Measurements from ENCODE around the gene ZBTB6. TPM values are rescaled to one million over a fixed set of nuclear protein-coding genes. Genes with fewer than 3 reads are reported as not detected.
A peak's percentile ranks its signal among the peaks of the same experiment; 100 is the strongest.

The ZBTB6 gene
- total and polyA plus RNA-seq, 9 of the 15 experiments (the other 6 are each of a cell fraction or from before 2014, with no cell fraction given), result 1.4 to 7.2 (median 5.3) TPM

- TF ChIP-seq AFF1 (IDR thresholded peaks at IDR 0.05; ENCODE audit: low read depth in 1 of 2, partially characterized antibody in 2 of 2) (peak; percentile 85 to 95), HOMEZ (CRISPR knock-in tag; IDR thresholded peaks at IDR 0.05) (peak; percentile 57; the same call in 1 of the 2 replicates), FOXK1 (CRISPR knock-in tag; IDR thresholded peaks at IDR 0.05; ENCODE audit: borderline replicate concordance) (no peak), CGGBP1 (CRISPR knock-in tag; IDR thresholded peaks at IDR 0.05) (0 out of 2 replicates have a peak, but pooled peaks have one; percentile 64), DACH1 (IDR thresholded peaks at IDR 0.05; ENCODE audit: partially characterized antibody) (no peak), RERE (CRISPR knock-in tag; IDR thresholded peaks at IDR 0.05; ENCODE audit: borderline replicate concordance) (no peak), DNMT1 (IDR thresholded peaks at IDR 0.05) (no peak), POLR2H (tag; IDR thresholded peaks at IDR 0.05; ENCODE audit: low read depth) (peak; percentile 83), ZSCAN32 (CRISPR knock-in tag; IDR thresholded peaks at IDR 0.05) (peak; percentile 71; the same call in 1 of the 2 replicates), MTA3 (IDR thresholded peaks at IDR 0.05; ENCODE audit: borderline replicate concordance) (0 out of 2 replicates have a peak, but pooled peaks have one; percentile 40), KLF10 (CRISPR knock-in tag; IDR thresholded peaks at IDR 0.05) (no peak), NRF1 (conservative IDR thresholded peaks at IDR 0.05 in 1 of 2, IDR thresholded peaks at IDR 0.05 in 1 of 2) (peak; percentile 77 to 82), MEF2D (tag; conservative IDR thresholded peaks at IDR 0.05; ENCODE audit: low read depth) (0 out of 2 replicates have a peak, but pooled peaks have one; percentile 13), NR4A1 (CRISPR knock-in tag; IDR thresholded peaks at IDR 0.05) (no peak; the same call in 1 of the 2 replicates), NR4A1 (tag; IDR thresholded peaks at IDR 0.05) (no peak)
Observed at GRCh38 chr9:122904823-122905710, 8.1 kb downstream of the ZBTB6 start, which contains the start of gene RC3H2 (continued).
